H1 (cell line): ENCODE data around the gene DPF3. TPM values are rescaled to one million over a fixed set of nuclear protein-coding genes. Genes with fewer than 3 reads are reported as not detected.

ENCODE experiments used
- CTCF ChIA-PET: fragments of 300-600 bp; sonication (Branson Sonifier 250); formaldehyde crosslinking; loops from one replicate; lab custom pipeline; 2021; ENCODE audit not compliant: partially characterized antibody; lab: Charles Lee
- POLR2A ChIA-PET: fragments of 300-600 bp; sonication (Branson Sonifier 250); formaldehyde crosslinking; loops from one replicate; lab custom pipeline; 2021; ENCODE audit warnings: inconsistent platforms; ENCODE audit not compliant: partially characterized antibody; lab: Charles Lee
- DNase-seq, 2 experiments: peaks; one replicate each; pipeline versions ENCODE4 v3.0.0 to v3.0.0-alpha.2; 2010 to 2022; ENCODE audit warnings: low spot score in 2 of 2, low read depth in 1 of 2, mixed read lengths in 1 of 2
- FAIRE-seq: peaks from 2 replicates; lab custom pipeline; 2011; peaks lifted over from hg19 to GRCh38; lab: Jason Lieb, UNC
- H2AFZ ChIP-seq: 2 replicates; pipeline ENCODE4 v1.8.1; 2012; ENCODE audit warnings: low read length, inconsistent platforms
- H2AK5ac ChIP-seq: 2 replicates; pipeline ENCODE4 v1.6.1; 2013; ENCODE audit warnings: low read depth, low read length
- H2BK120ac ChIP-seq: replicated peaks from 2 replicates; pipeline ENCODE3; 2013; ENCODE audit warnings: low read depth, low read length, inconsistent platforms
- H2BK12ac ChIP-seq: 2 replicates; pipeline ENCODE4 v1.6.1; 2013; ENCODE audit warnings: low read depth, low read length
- H2BK15ac ChIP-seq: 2 replicates; pipeline ENCODE4 v1.6.1; 2013; ENCODE audit warnings: low read length
- H2BK20ac ChIP-seq: 2 replicates; pipeline ENCODE4 v1.6.1; 2013; ENCODE audit warnings: low read length
- H2BK5ac ChIP-seq: 2 replicates; pipeline ENCODE4 v1.6.1; 2013; ENCODE audit warnings: low read depth, low read length
- H3K14ac ChIP-seq: 2 replicates; pipeline ENCODE4 v1.6.1; 2013; ENCODE audit warnings: inconsistent platforms; ENCODE audit not compliant: insufficient read length
- H3K18ac ChIP-seq: 2 replicates; pipeline ENCODE4 v1.6.1; 2013; ENCODE audit warnings: low read length; ENCODE audit errors: extremely low read depth
- H3K23ac ChIP-seq: 2 replicates; pipeline ENCODE4 v1.6.1; 2013; ENCODE audit warnings: inconsistent platforms; ENCODE audit not compliant: insufficient read length
- H3K23me2 ChIP-seq: 2 replicates; pipeline ENCODE4 v1.6.1; 2013; ENCODE audit warnings: low read depth, low read length
- H3K27ac ChIP-seq: 2 replicates; pipeline ENCODE4 v1.6.1; 2011; ENCODE audit warnings: low read depth, low read length, inconsistent platforms
- H3K27me3 ChIP-seq, 4 experiments: replicated peaks in 1 of 4; 1 replicate in 1 of 4; 2 replicates in 3 of 4; pipeline versions ENCODE4 v1.6.1 to v1.8.1; 2011 to 2013; ENCODE audit warnings: low read length in 3 of 4, mild to moderate bottlenecking in 3 of 4, inconsistent platforms in 2 of 4, mixed read lengths in 2 of 4, moderate library complexity in 1 of 4; ENCODE audit not compliant: control insufficient read depth in 3 of 4, insufficient read depth in 3 of 4; ENCODE audit errors: extremely low read depth in 1 of 4
- H3K36me3 ChIP-seq, 4 experiments: 2 replicates each; pipeline versions ENCODE4 v1.6.1 to v1.8.1; 2011 to 2013; ENCODE audit warnings: mild to moderate bottlenecking in 4 of 4, low read length in 3 of 4, moderate library complexity in 2 of 4, control low read depth in 1 of 4, inconsistent platforms in 1 of 4; ENCODE audit not compliant: insufficient read depth in 4 of 4, control insufficient read depth in 2 of 4
- H3K4ac ChIP-seq: replicated peaks from 2 replicates; pipeline ENCODE3; 2013; ENCODE audit warnings: low read length, low read depth, mixed read lengths, inconsistent platforms; ENCODE audit not compliant: insufficient read length
- H3K4me1 ChIP-seq, 4 experiments: replicated peaks in 1 of 4; 1 replicate in 1 of 4; 2 replicates in 3 of 4; pipeline versions ENCODE4 v1.6.1 to v1.8.1; 2011 to 2013; ENCODE audit warnings: low read length in 3 of 4, inconsistent platforms in 2 of 4, mixed read lengths in 1 of 4; ENCODE audit not compliant: insufficient read depth in 4 of 4, control insufficient read depth in 3 of 4
- H3K4me2 ChIP-seq, 2 experiments: 2 replicates each; pipeline versions ENCODE4 v1.6.1 to v1.8.1; 2011 to 2013; ENCODE audit warnings: low read depth in 2 of 2, low read length in 2 of 2, control low read depth in 1 of 2, inconsistent platforms in 1 of 2, mild to moderate bottlenecking in 1 of 2; ENCODE audit not compliant: insufficient read depth in 1 of 2
- H3K4me3 ChIP-seq, 4 experiments: fragments of 200-600, 300-600 bp in 1 of 4; sonication (generic), shearing (Covaris generic), sonication (Bioruptor Twin) in 1 of 4; 2 replicates each; pipeline versions ENCODE4 v1.5.1 to v1.8.1; 2011 to 2016; ENCODE audit warnings: low read length in 4 of 4, low read depth in 3 of 4, control low read depth in 2 of 4, inconsistent platforms in 2 of 4, mild to moderate bottlenecking in 2 of 4, mixed read lengths in 1 of 4, moderate library complexity in 1 of 4; ENCODE audit not compliant: insufficient read depth in 2 of 4; ENCODE audit errors: extremely low read depth in 1 of 4
- H3K56ac ChIP-seq: replicated peaks from 2 replicates; pipeline ENCODE3; 2013; ENCODE audit warnings: low read depth, mild to moderate bottlenecking, mixed read lengths, low read length, inconsistent platforms; ENCODE audit not compliant: insufficient read length
- H3K79me1 ChIP-seq: 2 replicates; pipeline ENCODE4 v1.6.1; 2013; ENCODE audit warnings: low read depth, low read length, control low read depth
- H3K79me2 ChIP-seq, 2 experiments: 2 replicates each; pipeline versions ENCODE4 v1.6.1 to v1.8.1; 2012 to 2013; ENCODE audit warnings: low read length in 2 of 2, mild to moderate bottlenecking in 2 of 2, inconsistent platforms in 1 of 2; ENCODE audit not compliant: insufficient read depth in 2 of 2, control insufficient read depth in 1 of 2
- H3K9ac ChIP-seq, 4 experiments: replicated peaks in 1 of 4; 1 replicate in 1 of 4; 2 replicates in 3 of 4; pipeline versions ENCODE4 v1.6.1 to v1.8.1; 2011 to 2013; ENCODE audit warnings: low read depth in 3 of 4, low read length in 3 of 4, control low read depth in 2 of 4, mild to moderate bottlenecking in 2 of 4, moderate library complexity in 2 of 4, inconsistent platforms in 1 of 4; ENCODE audit errors: extremely low read depth in 1 of 4
- H3K9me3 ChIP-seq, 2 experiments: 2 replicates each; pipeline versions ENCODE4 v1.6.1 to v1.8.1; 2012 to 2013; ENCODE audit warnings: mild to moderate bottlenecking in 2 of 2, moderate library complexity in 2 of 2, control low read depth in 1 of 2, inconsistent platforms in 1 of 2, low read depth in 1 of 2, low read length in 1 of 2, mixed read lengths in 1 of 2; ENCODE audit not compliant: insufficient read depth in 2 of 2
- H4K20me1 ChIP-seq, 2 experiments: replicated peaks in 1 of 2; 2 replicates each; pipeline versions ENCODE3 to v1.8.1; 2011 to 2013; ENCODE audit warnings: inconsistent platforms in 2 of 2, low read length in 2 of 2, mild to moderate bottlenecking in 1 of 2; ENCODE audit not compliant: insufficient read depth in 2 of 2, control insufficient read depth in 1 of 2
- H4K5ac ChIP-seq: 2 replicates; pipeline ENCODE4 v1.6.1; 2013; ENCODE audit warnings: low read length, low read depth, mixed read lengths, inconsistent platforms; ENCODE audit not compliant: insufficient read length
- H4K8ac ChIP-seq: 2 replicates; pipeline ENCODE4 v1.8.0; 2013; ENCODE audit warnings: mild to moderate bottlenecking, moderate library complexity, low read length, inconsistent platforms; ENCODE audit not compliant: insufficient read depth; ENCODE audit errors: extremely low read depth
- H4K91ac ChIP-seq: replicated peaks from 2 replicates; pipeline ENCODE3; 2013; ENCODE audit warnings: low read length, mixed read lengths, inconsistent platforms; ENCODE audit not compliant: insufficient read length
- ASH2L ChIP-seq: fragments of 200-600, 300-600 bp; sonication (generic); IDR thresholded peaks from one replicate; pipeline ENCODE4 v1.7.1; 2017; ENCODE audit warnings: low read length
- CBX5 ChIP-seq: fragments of 300-800, 300-1000 bp; sonication (generic); IDR thresholded peaks from 2 replicates; pipeline ENCODE4 v1.7.1; 2016; ENCODE audit warnings: antibody characterized with exemption, low read length, low read depth
- CTBP2 ChIP-seq: IDR thresholded peaks from 2 replicates; pipeline ENCODE4 v1.7.0; 2011; ENCODE audit warnings: borderline replicate concordance, mild to moderate bottlenecking, moderate library complexity, mixed read lengths, low read length; ENCODE audit not compliant: insufficient read depth, insufficient read length
- MAFK ChIP-seq: IDR thresholded peaks from 2 replicates; pipeline ENCODE4 v1.6.1; 2012; ENCODE audit warnings: low read depth, mild to moderate bottlenecking, improper control_type of control experiment, low read length
- RXRA ChIP-seq: IDR thresholded peaks from 2 replicates; pipeline ENCODE4 v1.6.1; 2011; ENCODE audit warnings: low read depth, mild to moderate bottlenecking, low read length, moderate library complexity; ENCODE audit not compliant: insufficient read depth
- TBP ChIP-seq: IDR thresholded peaks from 2 replicates; pipeline ENCODE4 v1.6.1; 2011; ENCODE audit warnings: low read depth, low read length, improper control_type of control experiment
- WGBS, 2 experiments: shearing (Covaris generic) in 1 of 2; methylation state at CpG; one replicate each; pipeline versions ENCODE4 v1.1.6 to v1.1.7; 2013 to 2015; ENCODE audit warnings: low lambda C conversion rate in 2 of 2, mixed read lengths in 2 of 2, inconsistent platforms in 1 of 2, low coverage in 1 of 2, missing lambda C conversion rate in 1 of 2; ENCODE audit not compliant: insufficient replicate concordance in 2 of 2, insufficient coverage in 1 of 2, insufficient read length in 1 of 2; ENCODE audit errors: extremely low coverage in 1 of 2, missing lambda C conversion rate in 1 of 2; 5-methylcytosine and 5-hydroxymethylcytosine counted together
- polyA plus RNA-seq, 7 experiments: library from polyadenylated mRNA; depleted of rRNA in 3 of 7; stranded (reverse) in 5 of 7; unstranded in 2 of 7; fragments of >200 nt in 5 of 7; fragments of 200-250 nt in 2 of 7; gene quantifications; 1 replicate in 5 of 7; 2 replicates in 1 of 7; 4 replicates in 1 of 7; pipeline versions ENCODE4 v1.2.1 to v1.2.3, GENCODE V29; 2011 to 2013; ENCODE audit warnings: missing spikeins in 2 of 7, mixed read lengths in 2 of 7
- total RNA-seq: library from RNA; stranded (reverse); fragmentation: NEBNext Ultra II Directional; extraction: Animal tissue kit (Norgen Biotek cat#: 25700); gene quantifications from 2 replicates; pipeline ENCODE4 v1.2.1, GENCODE V29; 2021

The DPF3 gene
- total and polyA plus RNA-seq, 2 of the 8 experiments (the other 6 are each of a cell fraction or from before 2014, with no cell fraction given), result 0.19 TPM; not detected in 1

- POLR2A ChIA-PET, result interaction anchor here (0.8 to 1.5 kb wide), 2 partner anchors 10 to 144 kb away, joined by 4 to 7 read pairs; no protein-coding TSS in a partner anchor
- FAIRE-seq (no peak), DNase-seq (no peak)
- Histone ChIP-seq H2BK20ac (no peak overlapping the region), H2BK15ac (no peak overlapping the region), H3K79me1 (no peaks in the 10 kb centered on the region), H2BK120ac (no peak overlapping the region), H2AK5ac (no peak overlapping the region), H2BK12ac (no peak overlapping the region), H4K91ac (no peak overlapping the region), H2BK5ac (no peak overlapping the region), H4K5ac (no peak overlapping the region), H3K56ac (no peak overlapping the region), H4K8ac (no peak overlapping the region), H3K4me2 (no peak overlapping the region), H3K9me3 (no peaks in the 10 kb centered on the region), H4K20me1 (no peaks in the 10 kb centered on the region), H3K27ac (no peak overlapping the region), H3K23me2 (no peaks in the 10 kb centered on the region), H3K18ac (no peak overlapping the region), H3K4ac (no peak overlapping the region), H3K14ac (no peak overlapping the region), H3K23ac (no peak overlapping the region), H3K4me1 (peaks cover 0 to 4% (median under 1%) of the 10 kb centered on the region in 4 experiments; a peak in 4 of 7 replicates), H3K27me3 (peaks cover 0 to 1% (median 0%) of the 10 kb centered on the region in 4 experiments; a peak in 1 of 7 replicates), H3K9ac (no peak overlapping the region), H2AFZ (no peak overlapping the region), H3K79me2 (no peaks in the 10 kb centered on the region), H3K4me3 (no peak overlapping the region), H3K36me3 (no peaks in the 10 kb centered on the region)
- 85% methylated on average over 2 of the region's 2 CpGs; no CpG with 5 or more reads in 1 of the 2 experiments for WGBS, 2 experiments
- CTCF ChIA-PET, result interaction anchor here (2.5 kb wide), 1 partner anchor 10 kb away, joined by 10 read pairs; no protein-coding TSS in a partner anchor
- TF ChIP-seq CBX5 (no peak), ASH2L (no peak), CTBP2 (no peak), MAFK (no peak), TBP (no peak), RXRA (no peak)
These were observed 12.4 kb downstream of the DPF3 start for GRCh38 chr14:72881543-72881942.
